ENCODE measurements around the gene RBMS3.
"Not testable (repeated sequence)": the region's sequence is repeated elsewhere in the genome, so short reads cannot be mapped to it uniquely, and the experiment has no call there.

Gene RBMS3

GRCh38 chr3:29618395-29619282 is 337.8 kb downstream of the RBMS3 start:
- no peak for DNase-seq (ENCODE audit: low read depth in 3 of 3)

- DNase-seq (ENCODE audit: low read depth in 3 of 3): no peak
Measured at GRCh38 chr3:29619676-29620075, 338.8 kb downstream of the RBMS3 start.

- DNase-seq (ENCODE audit: low read depth in 3 of 3): no peak
Measured at GRCh38 chr3:29627136-29628117, 346.6 kb downstream of the RBMS3 start.

- DNase-seq (ENCODE audit: low read depth in 3 of 3): no peak
Measured at GRCh38 chr3:29628795-29629194, 347.9 kb downstream of the RBMS3 start.

- DNase-seq (ENCODE audit: low read depth in 3 of 3): no peak
Measured at GRCh38 chr3:29635888-29636287, 355.0 kb downstream of the RBMS3 start.

- no peak for DNase-seq (ENCODE audit: low read depth in 3 of 3)
Measured at GRCh38 chr3:29637068-29637467, 356.2 kb downstream of the RBMS3 start.

GRCh38 chr3:29639578-29640290 is 358.9 kb downstream of the RBMS3 start:
- DNase-seq (ENCODE audit: low read depth in 3 of 3): no peak

- DNase-seq (ENCODE audit: low read depth in 3 of 3): no peak
Measured at GRCh38 chr3:29642393-29643033, 361.6 kb downstream of the RBMS3 start.

- no peak for DNase-seq (ENCODE audit: low read depth in 3 of 3)
Measured at GRCh38 chr3:29643034-29643425, 362.2 kb downstream of the RBMS3 start.

GRCh38 chr3:29644261-29644660 is 363.4 kb downstream of the RBMS3 start:
- DNase-seq (ENCODE audit: low read depth in 3 of 3): no peak

GRCh38 chr3:29644956-29645636 is 364.2 kb downstream of the RBMS3 start:
- no peak for DNase-seq (ENCODE audit: low read depth in 3 of 3)

- DNase-seq (ENCODE audit: low read depth in 3 of 3): no peak
Measured at GRCh38 chr3:29646043-29646442, 365.2 kb downstream of the RBMS3 start.

- no peak for DNase-seq (ENCODE audit: low read depth in 3 of 3)
Measured at GRCh38 chr3:29649815-29650547, 369.1 kb downstream of the RBMS3 start.

- no peak for DNase-seq (ENCODE audit: low read depth in 3 of 3)
Measured at GRCh38 chr3:29653680-29654079, 372.8 kb downstream of the RBMS3 start.

GRCh38 chr3:29655015-29655747 is 374.3 kb downstream of the RBMS3 start:
- no peak for DNase-seq (ENCODE audit: low read depth in 3 of 3)

GRCh38 chr3:29665688-29666087 is 384.8 kb downstream of the RBMS3 start:
- DNase-seq (ENCODE audit: low read depth in 3 of 3): no peak

GRCh38 chr3:29668233-29668632 is 387.4 kb downstream of the RBMS3 start:
- no peak for DNase-seq (ENCODE audit: low read depth in 3 of 3)

GRCh38 chr3:29668728-29669127 is 387.9 kb downstream of the RBMS3 start:
- DNase-seq (ENCODE audit: low read depth in 3 of 3): no peak

GRCh38 chr3:29670476-29670875 is 389.6 kb downstream of the RBMS3 start:
- not testable (repeated sequence) for DNase-seq (ENCODE audit: low read depth in 3 of 3)
